ENCODE data around the gene STOX2.
"Not testable (repeated sequence)": the region's sequence is repeated elsewhere in the genome, so short reads cannot be mapped to it uniquely, and the experiment has no call there.

STOX2 gene

DNA sequence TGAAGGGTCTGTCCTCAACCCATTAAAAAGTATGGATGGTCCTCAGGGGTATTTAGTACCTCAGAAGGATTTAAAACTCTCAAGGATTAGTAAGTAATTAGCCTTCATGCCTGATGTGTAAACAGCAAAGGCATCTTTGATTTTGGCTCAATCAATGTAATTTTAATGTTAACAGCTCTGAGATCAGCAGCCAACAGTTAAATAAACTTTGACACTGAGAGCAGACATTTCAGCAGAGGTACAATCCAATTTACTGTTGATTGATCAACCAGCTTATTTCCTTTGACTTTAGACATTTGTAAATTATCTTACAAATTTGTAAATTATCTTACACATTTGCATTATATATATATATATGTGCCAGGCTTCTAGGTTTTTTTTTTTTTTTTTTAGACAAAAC lies 36.9 kb downstream of the STOX2 start:
- H3K4me3 ChIP-seq (ENCODE audit: low read depth, low read length) = no peak overlapping the region
- DNase-seq (ENCODE audit: low read depth) = no peak
- TF ChIP-seq, protein P1, sequence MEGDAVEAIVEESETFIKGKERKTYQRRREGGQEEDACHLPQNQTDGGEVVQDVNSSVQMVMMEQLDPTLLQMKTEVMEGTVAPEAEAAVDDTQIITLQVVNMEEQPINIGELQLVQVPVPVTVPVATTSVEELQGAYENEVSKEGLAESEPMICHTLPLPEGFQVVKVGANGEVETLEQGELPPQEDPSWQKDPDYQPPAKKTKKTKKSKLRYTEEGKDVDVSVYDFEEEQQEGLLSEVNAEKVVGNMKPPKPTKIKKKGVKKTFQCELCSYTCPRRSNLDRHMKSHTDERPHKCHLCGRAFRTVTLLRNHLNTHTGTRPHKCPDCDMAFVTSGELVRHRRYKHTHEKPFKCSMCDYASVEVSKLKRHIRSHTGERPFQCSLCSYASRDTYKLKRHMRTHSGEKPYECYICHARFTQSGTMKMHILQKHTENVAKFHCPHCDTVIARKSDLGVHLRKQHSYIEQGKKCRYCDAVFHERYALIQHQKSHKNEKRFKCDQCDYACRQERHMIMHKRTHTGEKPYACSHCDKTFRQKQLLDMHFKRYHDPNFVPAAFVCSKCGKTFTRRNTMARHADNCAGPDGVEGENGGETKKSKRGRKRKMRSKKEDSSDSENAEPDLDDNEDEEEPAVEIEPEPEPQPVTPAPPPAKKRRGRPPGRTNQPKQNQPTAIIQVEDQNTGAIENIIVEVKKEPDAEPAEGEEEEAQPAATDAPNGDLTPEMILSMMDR (conservative IDR thresholded peaks at IDR 0.05; ENCODE audit: low read depth, low read length) = no peak

DNA sequence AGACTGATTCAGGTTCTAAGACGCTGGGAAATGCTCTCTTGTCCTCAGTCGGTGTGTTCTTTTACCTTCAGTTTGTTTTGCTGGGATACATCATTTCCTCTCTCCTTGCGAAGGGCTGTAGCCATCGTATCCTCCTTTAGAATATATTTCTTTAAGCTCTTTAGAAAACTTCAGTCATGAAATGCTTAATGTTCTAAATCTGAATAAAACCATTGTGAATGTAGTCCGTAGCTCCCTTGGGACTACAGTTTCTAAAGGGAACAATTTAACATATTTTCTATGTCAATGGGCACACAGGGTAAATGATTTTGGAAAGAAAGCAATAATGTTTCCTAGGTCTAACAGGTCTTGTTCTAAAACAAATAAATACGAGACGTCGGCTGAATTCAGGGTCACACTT lies 40.6 kb downstream of the STOX2 start:
- no peak for DNase-seq (ENCODE audit: low read depth)
- H3K4me3 ChIP-seq (ENCODE audit: low read depth, low read length) = no peak overlapping the region
- TF ChIP-seq, protein P1 (conservative IDR thresholded peaks at IDR 0.05; ENCODE audit: low read depth, low read length) = no peak

DNA sequence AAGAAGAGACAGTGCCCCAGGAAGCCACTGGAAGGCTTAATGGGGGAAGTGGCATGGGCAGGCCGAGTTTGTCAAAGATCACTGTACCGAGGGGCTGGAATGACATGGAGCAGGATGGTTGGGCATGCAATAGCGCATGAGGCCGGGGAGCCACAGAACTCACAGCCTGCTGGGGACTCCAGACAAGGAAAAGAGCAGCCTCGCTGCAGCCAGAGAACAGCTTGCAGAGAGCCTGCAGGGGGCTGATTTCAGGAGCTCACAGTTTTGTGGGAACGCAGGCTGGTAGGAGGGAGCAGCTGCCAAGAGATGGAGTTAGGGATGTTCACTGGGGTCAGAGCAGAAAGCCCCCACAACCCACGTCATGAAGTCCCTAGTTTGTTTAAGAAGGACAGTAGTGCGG lies 45.4 kb downstream of the STOX2 start:
- TF ChIP-seq, protein P1 (conservative IDR thresholded peaks at IDR 0.05; ENCODE audit: low read depth, low read length) = no peak

DNA sequence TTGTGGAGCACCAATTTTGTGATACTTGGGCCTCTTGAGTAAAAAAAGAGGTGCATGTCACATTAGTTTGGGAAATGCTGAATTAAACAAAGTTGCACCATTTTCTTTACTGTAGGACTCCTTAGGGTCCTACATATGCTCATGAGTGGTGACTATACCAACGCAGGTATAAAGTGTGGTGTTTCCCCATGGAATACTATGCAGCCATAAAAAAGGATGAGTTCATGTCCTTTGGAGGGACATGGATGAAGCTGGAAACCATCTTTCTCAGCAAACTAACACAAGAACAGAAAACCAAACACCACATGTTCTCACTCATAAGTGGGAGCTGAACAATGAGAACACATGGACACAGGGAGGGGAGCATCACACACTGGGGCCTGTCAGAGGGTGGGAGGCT lies 47.5 kb downstream of the STOX2 start:
- not testable (repeated sequence) for DNase-seq (ENCODE audit: low read depth); H3K4me3 ChIP-seq (ENCODE audit: low read depth, low read length)

More for the DNA sequence above, 45.4 kb downstream of the STOX2 start:
- no peak for DNase-seq (ENCODE audit: low read depth)
- H3K4me3 ChIP-seq (ENCODE audit: low read depth, low read length) = no peak overlapping the region

DNA sequence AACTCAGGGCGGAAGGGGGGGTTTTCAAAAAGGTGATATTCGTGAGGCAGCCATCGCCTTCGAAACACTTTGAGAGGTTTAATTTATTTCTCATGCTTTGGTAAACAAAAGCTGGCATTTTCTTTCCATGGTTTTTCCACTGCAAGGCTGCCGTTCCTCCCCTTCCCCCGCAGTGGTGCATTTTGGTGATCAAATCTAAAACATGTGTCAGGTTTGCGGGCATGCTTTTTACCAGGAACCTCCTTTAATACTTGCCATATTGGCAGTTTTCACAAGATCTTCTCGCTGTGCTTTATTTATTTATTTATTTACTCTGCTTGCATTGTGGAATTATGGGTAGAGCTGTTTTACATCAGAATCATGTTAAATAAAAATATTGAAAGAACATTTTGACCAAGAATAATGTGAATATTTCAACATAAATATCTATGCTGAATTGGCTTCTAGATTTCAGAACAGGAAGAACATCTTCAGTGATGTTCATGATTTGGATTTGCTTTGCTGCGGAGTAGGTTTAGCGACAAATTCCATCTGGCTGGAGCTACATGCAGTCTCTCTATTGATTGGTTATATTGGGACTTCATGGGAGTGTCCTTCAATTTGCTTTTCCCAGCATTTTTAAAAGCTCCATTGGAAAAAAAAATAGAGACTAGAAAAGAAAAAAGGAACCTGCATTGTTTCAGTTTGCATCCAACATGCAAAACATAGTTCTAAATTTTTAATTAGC lies 54.4 kb downstream of the STOX2 start:
- DNase-seq (ENCODE audit: low read depth) = no peak
- TF ChIP-seq, protein P1 (conservative IDR thresholded peaks at IDR 0.05; ENCODE audit: low read depth, low read length) = no peak
- H3K4me3 ChIP-seq (ENCODE audit: low read depth, low read length) = no peak overlapping the region

DNA sequence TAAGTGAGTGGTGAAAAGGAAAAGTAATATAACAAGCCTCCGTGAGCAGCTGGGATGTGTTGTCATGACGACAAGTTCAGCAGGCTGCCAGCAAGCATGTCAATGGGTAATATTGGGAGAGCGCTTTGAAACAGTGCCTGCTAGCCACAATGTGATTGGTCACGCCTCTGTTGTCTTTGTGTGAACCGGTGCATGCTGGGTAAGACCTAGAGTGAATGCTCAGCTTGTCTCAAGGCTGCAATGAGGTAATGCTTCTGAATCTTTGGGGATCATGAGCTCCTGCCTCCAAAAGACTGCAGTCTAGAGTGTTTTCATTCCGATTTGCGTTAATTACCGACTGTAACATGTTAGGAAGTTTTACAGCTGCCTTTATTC lies 54.9 kb downstream of the STOX2 start:
- TF ChIP-seq, protein P1 (conservative IDR thresholded peaks at IDR 0.05; ENCODE audit: low read depth, low read length) = no peak
- H3K4me3 ChIP-seq (ENCODE audit: low read depth, low read length) = no peak overlapping the region
- peak; percentile 22 for DNase-seq (ENCODE audit: low read depth)

DNA sequence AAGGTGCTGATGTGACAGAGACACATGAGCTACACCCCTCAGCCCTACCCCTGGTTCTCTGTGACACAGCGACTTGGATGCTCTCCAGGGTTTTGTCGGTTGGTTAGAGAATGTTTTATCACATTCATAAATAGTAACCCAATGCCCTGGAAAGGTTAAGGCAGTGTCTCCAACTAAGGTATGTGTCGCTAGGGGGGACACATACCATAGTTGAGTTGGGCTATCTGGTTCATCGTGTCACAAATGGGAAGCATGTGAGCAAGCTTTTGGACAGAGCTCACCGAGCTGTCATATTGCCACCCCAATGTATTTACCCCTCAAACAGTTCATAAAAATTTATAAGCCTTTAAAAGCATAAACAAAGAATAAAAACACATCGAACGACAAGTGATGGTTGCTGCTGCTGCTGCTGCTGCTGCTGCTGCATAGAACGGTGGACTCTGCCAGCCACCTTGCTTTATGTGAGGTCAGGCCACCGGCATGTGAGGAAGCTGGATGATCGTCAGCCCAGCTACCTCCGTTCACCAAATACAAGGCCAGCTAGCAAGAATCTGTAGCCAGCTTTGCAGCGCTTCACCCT lies 55.9 kb downstream of the STOX2 start:
- TF ChIP-seq, protein P1 (conservative IDR thresholded peaks at IDR 0.05; ENCODE audit: low read depth, low read length) = no peak
- no peak overlapping the region for H3K4me3 ChIP-seq (ENCODE audit: low read depth, low read length)
- DNase-seq (ENCODE audit: low read depth) = no peak

Measured in choroid plexus epithelial cell (primary cell).